K562 (cell line): Measurements from ENCODE around the gene RREB1. TPM values are rescaled to one million over a fixed set of nuclear protein-coding genes. Genes with fewer than 3 reads are reported as not detected.
A peak's percentile ranks its signal among the peaks of the same experiment; 100 is the strongest.

Experiments
- ARID1B ChIP-seq: fragments of 450-650 bp; IDR thresholded peaks from 2 replicates; pipeline ENCODE4 v1.6.1; 2016; ENCODE audit warnings: antibody characterized with exemption, mild to moderate bottlenecking, inconsistent platforms
- CBFA2T2 ChIP-seq: fragments of 450-650 bp; conservative IDR thresholded peaks from 2 replicates; pipeline ENCODE4 v1.6.1; 2017; ENCODE audit warnings: mild to moderate bottlenecking
- CHD1 ChIP-seq: fragments of 200-600 bp; sonication (generic); IDR thresholded peaks from one replicate; pipeline ENCODE4 v1.6.1; 2012; ENCODE audit warnings: mild to moderate bottlenecking, moderate library complexity, low read length, inconsistent platforms
- CXXC5 ChIP-seq: fragments of 250-450 bp; sonication (Bioruptor Pico); IDR thresholded peaks from 2 replicates; pipeline ENCODE4 v1.8.0; 2022; ENCODE audit warnings: inconsistent platforms, mild to moderate bottlenecking, moderate library complexity
- DMBX1 ChIP-seq: fragments of 250-450 bp; sonication (Bioruptor Pico); IDR thresholded peaks from 2 replicates; pipeline ENCODE4 v1.8.0; 2022; ENCODE audit warnings: inconsistent platforms, mild to moderate bottlenecking, moderate library complexity, borderline replicate concordance
- HDAC8 ChIP-seq: fragments of 450-650 bp; IDR thresholded peaks from 2 replicates; pipeline ENCODE4 v1.6.1; 2016; ENCODE audit warnings: mild to moderate bottlenecking, missing genetic modification characterization, moderate library complexity, missing compliant biosample characterization
- ID3 ChIP-seq, 2 experiments: fragments of 250-450 bp in 1 of 2; fragments of 450-650 bp in 1 of 2; sonication (Bioruptor Pico) in 1 of 2; IDR thresholded peaks; 2 replicates each; pipeline versions ENCODE4 v1.6.1 to v1.8.0; 2016 to 2021; ENCODE audit warnings: mild to moderate bottlenecking in 2 of 2, moderate library complexity in 2 of 2, missing compliant biosample characterization in 1 of 2, missing genetic modification characterization in 1 of 2
- JUNB ChIP-seq: fragments of 450-650 bp; formaldehyde crosslinking; conservative IDR thresholded peaks from 2 replicates; pipeline ENCODE4 v1.4.0; 2020; ENCODE audit warnings: mild to moderate bottlenecking
- KAT7 ChIP-seq: sonication (generic); formaldehyde crosslinking; IDR thresholded peaks from 2 replicates; pipeline ENCODE4 v1.8.0; 2022; ENCODE audit warnings: missing genetic modification reagents, mild to moderate bottlenecking, borderline replicate concordance
- L3MBTL2 ChIP-seq: fragments of 450-650 bp; IDR thresholded peaks from 2 replicates; pipeline ENCODE4 v1.6.1; 2016; ENCODE audit warnings: mild to moderate bottlenecking, moderate library complexity
- MECOM ChIP-seq: fragments of 250-450 bp; sonication (Bioruptor Pico); IDR thresholded peaks from 2 replicates; pipeline ENCODE4 v1.8.0; 2022; ENCODE audit warnings: inconsistent platforms
- MLLT1 ChIP-seq, 2 experiments: fragments of 450-650 bp; IDR thresholded peaks; 2 replicates each; pipeline ENCODE4 v1.6.1; 2016
- NONO ChIP-seq, 2 experiments: fragments of 200-400 bp in 1 of 2; fragments of 450-650 bp in 1 of 2; formaldehyde crosslinking in 1 of 2; IDR thresholded peaks; 2 replicates each; pipeline ENCODE4 v1.6.1; 2017; ENCODE audit warnings: low read depth in 2 of 2, mild to moderate bottlenecking in 2 of 2, moderate library complexity in 2 of 2, low read length in 1 of 2
- PML ChIP-seq: IDR thresholded peaks from 2 replicates; pipeline ENCODE4 v1.6.1; 2012; ENCODE audit warnings: low read length, inconsistent platforms
- RBM22 ChIP-seq: fragments of 200-400 bp; formaldehyde crosslinking; IDR thresholded peaks from 2 replicates; pipeline ENCODE4 v1.6.1; 2018; ENCODE audit warnings: low read length, low read depth; ENCODE audit not compliant: poor library complexity, severe bottlenecking
- ZKSCAN1 ChIP-seq: fragments of 150-350 bp; IDR thresholded peaks from 2 replicates; pipeline ENCODE4 v1.6.1; 2016; ENCODE audit warnings: low read depth, low read length
- ZNF232 ChIP-seq: sonication (generic); formaldehyde crosslinking; IDR thresholded peaks from 2 replicates; pipeline ENCODE4 v1.8.0; 2022; ENCODE audit warnings: mild to moderate bottlenecking, missing genetic modification reagents
- ZNF639 ChIP-seq, 2 experiments: fragments of 200-800 bp in 1 of 2; sonication (Bioruptor generic) in 1 of 2; sonication (generic) in 1 of 2; formaldehyde crosslinking in 1 of 2; IDR thresholded peaks in 1 of 2; conservative IDR thresholded peaks in 1 of 2; 2 replicates each; pipeline versions ENCODE4 v1.5.0 to v1.6.1; 2016 to 2020; ENCODE audit warnings: missing compliant biosample characterization in 1 of 2, missing genetic modification characterization in 1 of 2, missing genetic modification reagents in 1 of 2
- ZNF740 ChIP-seq, 3 experiments: fragments of 200-800 bp in 1 of 3; sonication (Bioruptor generic) in 1 of 3; sonication (generic) in 1 of 3; formaldehyde crosslinking in 1 of 3; IDR thresholded peaks; 2 replicates each; pipeline versions ENCODE4 v1.6.1 to v1.8.0; 2016 to 2022; ENCODE audit warnings: mild to moderate bottlenecking in 2 of 3, missing compliant biosample characterization in 2 of 3, missing genetic modification characterization in 2 of 3, missing genetic modification reagents in 1 of 3
- ZNF766 ChIP-seq: fragments of 200-800 bp; sonication (Bioruptor generic); conservative IDR thresholded peaks from 2 replicates; pipeline ENCODE4 v1.6.1; 2016; ENCODE audit warnings: missing genetic modification characterization, missing compliant biosample characterization
- polyA plus RNA-seq, 8 experiments: library from polyadenylated mRNA; depleted of rRNA in 4 of 8; stranded (reverse) in 5 of 8; unstranded in 3 of 8; fragments of >200 nt; fragmentation: Nextera tagmentation in 2 of 8; fragmentation: Illumina TruSeq in 1 of 8; extraction: Ambion mirVana in 2 of 8; extraction: Trizol in 1 of 8; gene quantifications; 2 replicates each; pipeline versions ENCODE4 v1.2.1 to v1.2.3, GENCODE V29; 2011 to 2014; ENCODE audit warnings: inconsistent platforms in 1 of 8, missing spikeins in 1 of 8
- total RNA-seq, 7 experiments: library from RNA; depleted of rRNA in 6 of 7; stranded (reverse); fragments of >200 nt in 6 of 7; fragmentation: Illumina TruSeq in 2 of 7; extraction: Trizol in 2 of 7; gene quantifications; 2 replicates each; pipeline versions ENCODE4 v1.2.1 to v1.2.3, GENCODE V29; 2011 to 2021; ENCODE audit warnings: low replicate concordance in 1 of 7

The RREB1 gene
- total and polyA plus RNA-seq, 9 of the 15 experiments (the other 6 are each of a cell fraction or from before 2014, with no cell fraction given), result 3.3 to 64.2 (median 19.3) TPM

- TF ChIP-seq ZKSCAN1, result no peak
- TF ChIP-seq ZNF232 (CRISPR knock-in tag), result no peak
- no peak for TF ChIP-seq ZNF740 (CRISPR knock-in tag; IDR thresholded peaks at IDR 0.05)
- TF ChIP-seq ZNF740 (tag; IDR thresholded peaks at IDR 0.05), result peak in 1 of 2 experiments; percentile 17; a peak in 1 of 4 replicates
- TF ChIP-seq HDAC8 (tag), result no peak
- peak; percentile 37; the same call in 1 of the 2 replicates for TF ChIP-seq PML
- TF ChIP-seq L3MBTL2, result peak; percentile 55; the same call in 1 of the 2 replicates
- no peak for TF ChIP-seq ID3 (CRISPR knock-in tag; IDR thresholded peaks at IDR 0.05)
- 0 out of 2 replicates have a peak, but pooled peaks have one; percentile 60 for TF ChIP-seq ID3 (tag; IDR thresholded peaks at IDR 0.05)
- TF ChIP-seq CHD1, result peak; percentile 67
- TF ChIP-seq KAT7 (CRISPR knock-in tag), result 0 out of 2 replicates have a peak, but pooled peaks have one; percentile 59
- TF ChIP-seq MECOM (CRISPR knock-in tag), result peak; percentile 82; the same call in 1 of the 2 replicates
- TF ChIP-seq DMBX1, result peak; percentile 80; the same call in 1 of the 2 replicates
- TF ChIP-seq RBM22, result no peak
- peak in 1 of 2 experiments; percentile 41; a peak in 1 of 4 replicates for TF ChIP-seq ZNF639 (CRISPR knock-in tag; conservative IDR thresholded peaks at IDR 0.05 in 1 of 2, IDR thresholded peaks at IDR 0.05 in 1 of 2)
- 0 out of 4 replicates have a peak, but pooled peaks of 1 of the 2 experiments have one; percentile 1 for TF ChIP-seq NONO (IDR thresholded peaks at IDR 0.05; ENCODE audit: low read depth in 2 of 2, low read length in 1 of 2)
- 0 out of 4 replicates have a peak, but pooled peaks of 1 of the 2 experiments have one; percentile 20 for TF ChIP-seq MLLT1 (IDR thresholded peaks at IDR 0.05)
- TF ChIP-seq ARID1B, result peak; percentile 76
- TF ChIP-seq ZNF766 (CRISPR knock-in tag), result 0 out of 2 replicates have a peak, but pooled peaks have one; percentile 49
- TF ChIP-seq CBFA2T2, result no peak
- TF ChIP-seq CXXC5, result peak; percentile 23; the same call in 1 of the 2 replicates
- no peak for TF ChIP-seq JUNB (CRISPR knock-in tag)
Observed at GRCh38 chr6:7147051-7147671, 39.4 kb downstream of the RREB1 start (continued).
